MM.1S (cell line): Measurements from ENCODE around the gene HOOK2.

Source experiments
- DNase-seq: peaks from one replicate; pipeline ENCODE4 v3.0.0-alpha.2; 2015
- H2AFZ ChIP-seq: fragments of 300-600 bp; sonication (generic); 2 replicates; pipeline ENCODE4 v1.6.0; 2016; ENCODE audit warnings: antibody characterized with exemption, low read length
- H3F3A ChIP-seq: fragments of 300-600 bp; sonication (generic); 2 replicates; pipeline ENCODE4 v1.6.1; 2016; ENCODE audit warnings: mild to moderate bottlenecking, antibody characterized with exemption, low read length, moderate library complexity, mixed read lengths; ENCODE audit not compliant: insufficient read depth
- H3K27ac ChIP-seq: fragments of 300-600 bp; sonication (generic); 2 replicates; pipeline ENCODE4 v1.5.1; 2016; ENCODE audit warnings: mild to moderate bottlenecking, low read length
- H3K27me3 ChIP-seq: fragments of 300-600 bp; sonication (generic); replicated peaks from 2 replicates; pipeline ENCODE4 v1.6.0; 2016; ENCODE audit warnings: low read length; ENCODE audit not compliant: insufficient read depth
- H3K36me3 ChIP-seq: fragments of 300-600 bp; sonication (generic); replicated peaks from 2 replicates; pipeline ENCODE4 v1.6.1; 2016; ENCODE audit warnings: mild to moderate bottlenecking, low read length, mixed read lengths; ENCODE audit not compliant: insufficient read depth
- H3K4me1 ChIP-seq: fragments of 300-600 bp; sonication (generic); 2 replicates; pipeline ENCODE4 v1.6.1; 2016; ENCODE audit warnings: low read length, mixed read lengths
- H3K4me2 ChIP-seq: fragments of 300-600 bp; sonication (generic); 2 replicates; pipeline ENCODE4 v1.6.0; 2016; ENCODE audit warnings: low read depth, low read length
- H3K4me3 ChIP-seq: fragments of 300-600 bp; sonication (generic); 2 replicates; pipeline ENCODE4 v1.5.1; 2016; ENCODE audit warnings: low read length, mixed read lengths
- H3K79me2 ChIP-seq: fragments of 300-600 bp; sonication (generic); 2 replicates; pipeline ENCODE4 v1.6.1; 2016; ENCODE audit warnings: mixed run types, low read length, mixed read lengths
- H3K9ac ChIP-seq: fragments of 300-600 bp; sonication (generic); 2 replicates; pipeline ENCODE4 v1.6.1; 2016; ENCODE audit warnings: low read length, mixed read lengths
- H3K9me2 ChIP-seq: fragments of 300-600 bp; sonication (generic); replicated peaks from 2 replicates; pipeline ENCODE4 v1.6.1; 2016; ENCODE audit warnings: mild to moderate bottlenecking, low read length, mixed read lengths; ENCODE audit not compliant: insufficient read depth
- H3K9me3 ChIP-seq: fragments of 300-600 bp; sonication (generic); replicated peaks from 2 replicates; pipeline ENCODE4 v1.6.1; 2016; ENCODE audit warnings: mild to moderate bottlenecking, low read length, mixed read lengths; ENCODE audit not compliant: insufficient read depth
- H4K20me1 ChIP-seq: fragments of 300-600 bp; sonication (generic); 2 replicates; pipeline ENCODE4 v1.6.1; 2016; ENCODE audit warnings: mild to moderate bottlenecking, low read length, moderate library complexity, mixed read lengths; ENCODE audit not compliant: insufficient read depth
- CTCF ChIP-seq: fragments of 300-600 bp; sonication (generic); IDR thresholded peaks from 2 replicates; pipeline ENCODE4 v1.5.1; 2016; ENCODE audit warnings: antibody characterized with exemption, low read length, mixed read lengths
- EZH2 ChIP-seq: fragments of 300-600 bp; sonication (generic); optimal IDR thresholded peaks from 2 replicates; pipeline ENCODE3; 2017; ENCODE audit warnings: low read depth, mild to moderate bottlenecking, antibody characterized with exemption, low read length, mixed read lengths
- EZH2phosphoT487 ChIP-seq: fragments of 300-600 bp; sonication (generic); IDR thresholded peaks from 2 replicates; pipeline ENCODE4 v1.6.1; 2018; ENCODE audit warnings: antibody characterized with exemption, low read length

Gene HOOK2

GRCh38 chr19:12736995-12737834 is 38.1 kb downstream of the HOOK2 start, which contains the start of gene GET3:
GET3 (plus strand) TSS chr19:12737497; CDS start chr19:12737506, 9 bp downstream.
- H2AFZ ChIP-seq = peak within 1 kb of the TSS; percentile 63
- peaks cover 7% of the 10 kb centered on the region; the same call in 1 of the 2 replicates for H4K20me1 ChIP-seq
- peak within 1 kb of the TSS; percentile 81 for H3K4me2 ChIP-seq
- H3K9me2 ChIP-seq = no peaks in the 10 kb centered on the region
- peaks cover 42% of the 10 kb centered on the region for H3K79me2 ChIP-seq
- peaks cover 3% of the 10 kb centered on the region; the same call in 1 of the 2 replicates for H3K36me3 ChIP-seq
- DNase-seq = peak; percentile 96
- peak within 1 kb of the TSS; percentile 69; the same call in 1 of the 2 replicates for H3K27ac ChIP-seq
- H3K4me1 ChIP-seq = peaks cover 17% of the 10 kb centered on the region
- H3K4me3 ChIP-seq = peak within 1 kb of the TSS; percentile 86
- no peaks in the 10 kb centered on the region for H3K9me3 ChIP-seq
- H3K9ac ChIP-seq = peak within 1 kb of the TSS; percentile 76
- no peak for TF ChIP-seq EZH2
- no peak for TF ChIP-seq CTCF
- TF ChIP-seq EZH2phosphoT487 = no peak
- H3K27me3 ChIP-seq = no peaks in the 10 kb centered on the region
- peaks cover 3% of the 10 kb centered on the region; the same call in 1 of the 2 replicates for H3F3A ChIP-seq

- H3K79me2 ChIP-seq = peaks cover 62% of the 10 kb centered on the region
- peaks cover 11% of the 10 kb centered on the region; the same call in 1 of the 2 replicates for H3F3A ChIP-seq
- H3K27ac ChIP-seq = peak overlapping the region; percentile 80
- H3K4me3 ChIP-seq = peak overlapping the region; percentile 100
- no peaks in the 10 kb centered on the region for H3K9me2 ChIP-seq
- H3K9ac ChIP-seq = peak overlapping the region; percentile 99
- peaks cover 17% of the 10 kb centered on the region for H3K4me1 ChIP-seq
- DNase-seq = peak; percentile 69
- no peaks in the 10 kb centered on the region for H3K27me3 ChIP-seq
- peaks cover 21% of the 10 kb centered on the region; the same call in 1 of the 2 replicates for H4K20me1 ChIP-seq
- TF ChIP-seq EZH2 (no peak), CTCF (peak; percentile 82), EZH2phosphoT487 (no peak)
- peak overlapping the region; percentile 98 for H3K4me2 ChIP-seq
- no peaks in the 10 kb centered on the region for H3K9me3 ChIP-seq
- peaks cover 6% of the 10 kb centered on the region for H3K36me3 ChIP-seq
- peak overlapping the region; percentile 78; the same call in 1 of the 2 replicates for H2AFZ ChIP-seq
Observed at GRCh38 chr19:12733369-12734214, 41.8 kb downstream of the HOOK2 start.

GRCh38 chr19:12731337-12731736 is 44.0 kb downstream of the HOOK2 start:
- H3K4me1 ChIP-seq = peaks cover 5% of the 10 kb centered on the region; the same call in 1 of the 2 replicates
- H3K9ac ChIP-seq = no peak overlapping the region
- no peak overlapping the region for H3K4me3 ChIP-seq
- TF ChIP-seq EZH2phosphoT487 (no peak), CTCF (no peak), EZH2 (no peak)
- no peak for DNase-seq
- H2AFZ ChIP-seq = no peak overlapping the region
- H3K27me3 ChIP-seq = no peaks in the 10 kb centered on the region
- peaks cover 49% of the 10 kb centered on the region for H3K79me2 ChIP-seq
- no peaks in the 10 kb centered on the region for H3K9me3 ChIP-seq
- no peak overlapping the region for H3K27ac ChIP-seq
- H3K9me2 ChIP-seq = no peaks in the 10 kb centered on the region
- H3K4me2 ChIP-seq = no peak overlapping the region
- peaks cover 6% of the 10 kb centered on the region for H3K36me3 ChIP-seq
- H4K20me1 ChIP-seq = peaks cover 21% of the 10 kb centered on the region; the same call in 1 of the 2 replicates
- H3F3A ChIP-seq = peaks cover 15% of the 10 kb centered on the region; the same call in 1 of the 2 replicates
